ENCODE measurements around the gene MRPL19.

Gene MRPL19

GRCh38 chr2:75609334-75609689 lies 37.3 kb upstream of the MRPL19 start:
- Histone ChIP-seq H3K4me3 (replicated peaks; ENCODE audit: insufficient read depth, low read length) (no peak overlapping the region), H3K27me3 (ENCODE audit: insufficient read depth, poor library complexity, severe bottlenecking) (peaks cover 5% of the 10 kb centered on the region), H3K27ac (replicated peaks) (no peak overlapping the region)
- TF ChIP-seq SPI1 (IDR thresholded peaks at IDR 0.05; ENCODE audit: borderline replicate concordance, low read depth) (no peak), REST (IDR thresholded peaks at IDR 0.05; ENCODE audit: insufficient replicate concordance, low read depth) (no peak), POLR2AphosphoS5 (IDR thresholded peaks at IDR 0.05; ENCODE audit: low read depth) (no peak), CTCF (IDR thresholded peaks at IDR 0.05; ENCODE audit: insufficient read depth, low read length) (no peak), GABPA (IDR thresholded peaks at IDR 0.05; ENCODE audit: low read depth) (no peak)
- no peak for DNase-seq (ENCODE audit: low read depth in 1 of 2, low spot score in 1 of 2)

- DNase-seq (ENCODE audit: low read depth in 1 of 2, low spot score in 1 of 2) = no peak
Measured at GRCh38 chr2:75609937-75610508, 36.6 kb upstream of the MRPL19 start.

More at GRCh38 chr2:75609937-75610508, 36.6 kb upstream of the MRPL19 start:
- Histone ChIP-seq H3K27me3 (ENCODE audit: insufficient read depth, poor library complexity, severe bottlenecking) (peaks cover 5% of the 10 kb centered on the region), H3K27ac (replicated peaks) (no peak overlapping the region), H3K4me3 (replicated peaks; ENCODE audit: insufficient read depth, low read length) (no peak overlapping the region)
- TF ChIP-seq SPI1 (IDR thresholded peaks at IDR 0.05; ENCODE audit: borderline replicate concordance, low read depth) (no peak), REST (IDR thresholded peaks at IDR 0.05; ENCODE audit: insufficient replicate concordance, low read depth) (no peak), CTCF (IDR thresholded peaks at IDR 0.05; ENCODE audit: insufficient read depth, low read length) (no peak), GABPA (IDR thresholded peaks at IDR 0.05; ENCODE audit: low read depth) (no peak), POLR2AphosphoS5 (IDR thresholded peaks at IDR 0.05; ENCODE audit: low read depth) (no peak)
